GM18873 (cell line): Measurements from ENCODE around the gene MAN2A1.

Experiments used
- ATAC-seq: cut with Tn5 transposase; IDR thresholded peaks from one replicate; pipeline ENCODE4 v1.9.1; 2021; ENCODE audit warnings: mild to moderate bottlenecking, moderate library complexity, moderate number of reproducible peaks; ENCODE audit not compliant: unreplicated experiment, low FRiP score

MAN2A1 gene

GRCh38 chr5:109689740-109690241 lies at the start of gene MAN2A1:
Gene MAN2A1, plus strand, starts transcription at chr5:109689927. Its CDS starts 491 bp downstream, at chr5:109690418.
- peak; percentile 35 for ATAC-seq

GRCh38 chr5:109640976-109641375 lies 48.8 kb upstream of the MAN2A1 start:
- ATAC-seq, result no peak

- ATAC-seq, result no peak
These were observed 45.9 kb upstream of the MAN2A1 start for GRCh38 chr5:109643791-109644350.

- no peak for ATAC-seq
These were observed 44.9 kb upstream of the MAN2A1 start for GRCh38 chr5:109644829-109645228.

GRCh38 chr5:109645707-109646192 lies 44.0 kb upstream of the MAN2A1 start:
- no peak for ATAC-seq

GRCh38 chr5:109649318-109649717 lies 40.4 kb upstream of the MAN2A1 start:
- ATAC-seq, result no peak

- ATAC-seq, result no peak
These were observed 39.2 kb upstream of the MAN2A1 start for GRCh38 chr5:109650493-109650892.

- ATAC-seq, result no peak
These were observed 37.6 kb upstream of the MAN2A1 start for GRCh38 chr5:109652096-109652495.

- ATAC-seq, result no peak
These were observed 36.7 kb upstream of the MAN2A1 start for GRCh38 chr5:109653042-109653441.

GRCh38 chr5:109653561-109654239 lies 36.0 kb upstream of the MAN2A1 start:
- ATAC-seq, result no peak

GRCh38 chr5:109654455-109654854 lies 35.3 kb upstream of the MAN2A1 start:
- ATAC-seq, result no peak

- ATAC-seq, result no peak
These were observed 33.9 kb upstream of the MAN2A1 start for GRCh38 chr5:109655841-109656240.

GRCh38 chr5:109656829-109657228 lies 32.9 kb upstream of the MAN2A1 start:
- no peak for ATAC-seq

- no peak for ATAC-seq
These were observed 29.8 kb upstream of the MAN2A1 start for GRCh38 chr5:109659901-109660300.

GRCh38 chr5:109660301-109660700 lies 29.4 kb upstream of the MAN2A1 start:
- ATAC-seq, result no peak

- no peak for ATAC-seq
These were observed 21.5 kb upstream of the MAN2A1 start for GRCh38 chr5:109668237-109668636.

GRCh38 chr5:109668668-109669422 lies 20.9 kb upstream of the MAN2A1 start:
- no peak for ATAC-seq

- no peak for ATAC-seq
These were observed 19.6 kb upstream of the MAN2A1 start for GRCh38 chr5:109669991-109670706.

GRCh38 chr5:109671136-109671535 lies 18.6 kb upstream of the MAN2A1 start:
- no peak for ATAC-seq

- no peak for ATAC-seq
These were observed 15.1 kb upstream of the MAN2A1 start for GRCh38 chr5:109674596-109674995.

- ATAC-seq, result no peak
These were observed 12.8 kb upstream of the MAN2A1 start for GRCh38 chr5:109676920-109677319.
